ENCODE data around the gene ZBTB34. TPM values are rescaled to one million over a fixed set of nuclear protein-coding genes. Genes with fewer than 3 reads are reported as not detected.

ZBTB34 gene
- total and polyA plus RNA-seq, 2 of the 4 experiments (the other 2 are of a cell fraction), result 2.7 to 3.1 TPM

GRCh38 chr9:126934441-126934840, 74.0 kb downstream of the ZBTB34 start:
- no peak overlapping the region for H2BK15ac ChIP-seq (ENCODE audit: low read depth, low read length)
- CTCF ChIA-PET, result interaction anchor here (1.3 to 1.4 kb wide), 2 partner anchors 13 to 264 kb away, joined by 3 read pairs; no protein-coding TSS in a partner anchor
- H2AFZ ChIP-seq (replicated peaks; ENCODE audit: low read length, poor library complexity), result no peak overlapping the region
- no peak overlapping the region for H3K56ac ChIP-seq (ENCODE audit: extremely low read depth, insufficient read depth, low read length)
- no peak overlapping the region for H3K4me3 ChIP-seq (ENCODE audit: insufficient read depth, low read depth, low read length)
- POLR2A ChIA-PET (ENCODE audit: unreplicated experiment), result no interaction called here
- no peak overlapping the region for H2BK120ac ChIP-seq (ENCODE audit: low read depth, low read length)
- H3K9ac ChIP-seq (ENCODE audit: low read depth, low read length), result no peak overlapping the region
- H2BK5ac ChIP-seq (ENCODE audit: low read depth, low read length, poor library complexity, severe bottlenecking), result no peak overlapping the region
- no peak overlapping the region for H2BK20ac ChIP-seq (ENCODE audit: low read depth, low read length)
- TF ChIP-seq BHLHE40 (IDR thresholded peaks at IDR 0.05; ENCODE audit: low read depth, low read length), result no peak
- TF ChIP-seq CHD1 (IDR thresholded peaks at IDR 0.05; ENCODE audit: low read depth, low read length), result no peak
- no peak for TF ChIP-seq MXI1 (IDR thresholded peaks at IDR 0.05; ENCODE audit: borderline replicate concordance, low read depth, low read length)
- no peak for TF ChIP-seq USF2 (IDR thresholded peaks at IDR 0.05; ENCODE audit: low read depth, low read length)
- no peak for TF ChIP-seq CEBPB (IDR thresholded peaks at IDR 0.05; ENCODE audit: low read depth, low read length)
- TF ChIP-seq SMC3 (IDR thresholded peaks at IDR 0.05; ENCODE audit: low read depth, low read length), result no peak
- TF ChIP-seq RCOR1 (IDR thresholded peaks at IDR 0.05; ENCODE audit: insufficient replicate concordance, low read length), result no peak
- no peak for TF ChIP-seq RFX5 (IDR thresholded peaks at IDR 0.05; ENCODE audit: low read depth, low read length)
- no peak for TF ChIP-seq MAFK (IDR thresholded peaks at IDR 0.05; ENCODE audit: low read depth, low read length)
- no peak for TF ChIP-seq POLR2A (IDR thresholded peaks at IDR 0.05; ENCODE audit: low read depth, low read length)
- TF ChIP-seq FOS (IDR thresholded peaks at IDR 0.05; ENCODE audit: low read depth, low read length), result no peak
- no peak for TF ChIP-seq CTCF (conservative IDR thresholded peaks at IDR 0.05; ENCODE audit: low read depth, low read length)
- no peak for TF ChIP-seq ELK1 (IDR thresholded peaks at IDR 0.05; ENCODE audit: borderline replicate concordance, low read depth, low read length)
- TF ChIP-seq RAD21 (IDR thresholded peaks at IDR 0.05; ENCODE audit: low read length), result no peak
- TF ChIP-seq MAZ (IDR thresholded peaks at IDR 0.05; ENCODE audit: borderline replicate concordance, low read depth, low read length), result no peak
- BruUV-seq (replicated peaks), result no TSS peak
- no peaks in the 10 kb centered on the region for H4K20me1 ChIP-seq (ENCODE audit: insufficient read depth, low read length)
- DNase-seq (no peak), ATAC-seq (ENCODE audit: low read depth) (no peak)
- dilution Hi-C loops (cut with HindIII; ENCODE audit: low sequenced_read_pairs, unreplicated experiment) (no loop called here), intact Hi-C loops (cut with micrococcal nuclease) (no loop called here), in situ Hi-C loops (cut with MboI; ENCODE audit: low sequenced_read_pairs) (loop anchor here (25.0 kb wide), 1 partner anchor 453 kb away; the partner anchor contains the start of gene SLC2A8)
- H3K9me1 ChIP-seq (ENCODE audit: insufficient read depth, low read length), result no peaks in the 10 kb centered on the region
- no peak overlapping the region for H4K5ac ChIP-seq (ENCODE audit: low read depth, low read length)
- no peak overlapping the region for H3K18ac ChIP-seq (ENCODE audit: low read depth, low read length)
- H3K4me2 ChIP-seq (ENCODE audit: low read depth, low read length), result no peak overlapping the region
- H3K23ac ChIP-seq (ENCODE audit: low read depth, low read length), result no peak overlapping the region
- no peak overlapping the region for H3K4ac ChIP-seq (ENCODE audit: low read depth, low read length)
- no peak overlapping the region for H2AK5ac ChIP-seq (ENCODE audit: low read depth, low read length)
- H3K36me3 ChIP-seq (ENCODE audit: control insufficient read depth, insufficient read depth, low read length), result no peaks in the 10 kb centered on the region
- H4K91ac ChIP-seq (ENCODE audit: insufficient read depth, low read depth, low read length), result no peak overlapping the region
- WGBS, 2 experiments (ENCODE audit: extremely low coverage in 2 of 2, insufficient read length in 1 of 2), result 100% methylated on average over 3 of the region's 8 CpGs; no CpG with 5 or more reads in 1 of the 2 experiments
- no peak overlapping the region for H3K27ac ChIP-seq (ENCODE audit: insufficient read depth, low read length)
- H3K27me3 ChIP-seq (ENCODE audit: control insufficient read depth, insufficient read depth, low read length), result peaks cover 1% of the 10 kb centered on the region
- no peak overlapping the region for H3K14ac ChIP-seq (replicated peaks; ENCODE audit: low read depth, low read length)
- 0 out of 2 replicates have a peak, but pooled peaks cover 2% of the 10 kb centered on the region for H3K9me3 ChIP-seq (ENCODE audit: control insufficient read depth, insufficient read depth, low read length)
- peaks cover 2% of the 10 kb centered on the region; the same call in 1 of the 2 replicates for H3K4me1 ChIP-seq (ENCODE audit: control insufficient read depth, insufficient read depth, low read length)
- H2AK9ac ChIP-seq (replicated peaks; ENCODE audit: low read depth, low read length, poor library complexity), result no peak overlapping the region
- H3K79me1 ChIP-seq (ENCODE audit: low read depth in 1 of 2, low read length in 2 of 2), result no peaks in the 10 kb centered on the region
- H4K8ac ChIP-seq (ENCODE audit: low read depth in 2 of 2, low read length in 2 of 2), result no peak overlapping the region
